Sigmoid colon (tissue), 4 donors: ENCODE data around the gene REXO1.

Experiments
- EP300 ChIP-seq, 4 donors: sonication (generic); formaldehyde crosslinking; IDR thresholded peaks; one replicate each; pipeline ENCODE4 v1.6.1; 2017; ENCODE audit warnings: antibody characterized with exemption in 4 of 4
- TF ChIP-seq, protein P1 (sequence below), 4 experiments: fragments of 450-650 bp in 3 of 4; fragments of 200-600 bp in 1 of 4; IDR thresholded peaks; one replicate each; pipeline ENCODE4 v1.5.1; 2016 to 2019; ENCODE audit warnings: antibody characterized with exemption in 4 of 4, mild to moderate bottlenecking in 3 of 4, moderate library complexity in 2 of 4

DNA sequence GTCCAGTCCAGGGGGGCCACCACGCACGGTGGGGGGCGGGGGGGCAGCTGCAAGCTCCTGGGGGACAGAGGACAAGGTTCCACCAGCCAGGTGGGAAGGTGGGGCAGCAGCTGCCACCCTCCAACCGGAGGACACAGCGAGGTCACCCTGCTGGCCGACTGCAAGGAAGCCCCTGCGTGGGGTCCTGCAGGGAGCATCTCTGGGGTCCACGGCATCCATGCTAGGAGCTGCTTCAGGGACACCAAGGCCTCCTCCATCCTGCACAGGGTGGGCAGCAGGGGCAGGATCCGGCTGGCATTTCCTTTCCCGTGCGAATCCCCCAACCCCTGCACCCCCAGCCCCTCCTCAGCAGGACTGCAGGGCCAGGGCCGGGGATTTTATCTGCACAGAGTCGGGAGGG is 23.3 kb upstream of the REXO1 start:
- TF ChIP-seq, protein P1, sequence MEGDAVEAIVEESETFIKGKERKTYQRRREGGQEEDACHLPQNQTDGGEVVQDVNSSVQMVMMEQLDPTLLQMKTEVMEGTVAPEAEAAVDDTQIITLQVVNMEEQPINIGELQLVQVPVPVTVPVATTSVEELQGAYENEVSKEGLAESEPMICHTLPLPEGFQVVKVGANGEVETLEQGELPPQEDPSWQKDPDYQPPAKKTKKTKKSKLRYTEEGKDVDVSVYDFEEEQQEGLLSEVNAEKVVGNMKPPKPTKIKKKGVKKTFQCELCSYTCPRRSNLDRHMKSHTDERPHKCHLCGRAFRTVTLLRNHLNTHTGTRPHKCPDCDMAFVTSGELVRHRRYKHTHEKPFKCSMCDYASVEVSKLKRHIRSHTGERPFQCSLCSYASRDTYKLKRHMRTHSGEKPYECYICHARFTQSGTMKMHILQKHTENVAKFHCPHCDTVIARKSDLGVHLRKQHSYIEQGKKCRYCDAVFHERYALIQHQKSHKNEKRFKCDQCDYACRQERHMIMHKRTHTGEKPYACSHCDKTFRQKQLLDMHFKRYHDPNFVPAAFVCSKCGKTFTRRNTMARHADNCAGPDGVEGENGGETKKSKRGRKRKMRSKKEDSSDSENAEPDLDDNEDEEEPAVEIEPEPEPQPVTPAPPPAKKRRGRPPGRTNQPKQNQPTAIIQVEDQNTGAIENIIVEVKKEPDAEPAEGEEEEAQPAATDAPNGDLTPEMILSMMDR (IDR thresholded peaks at IDR 0.05), result no peak
- TF ChIP-seq EP300 (IDR thresholded peaks at IDR 0.05), result no peak
